Suprapubic skin (tissue), 4 donors: Measurements from ENCODE around the gene TMEM131L. TPM values are rescaled to one million over a fixed set of nuclear protein-coding genes. Genes with fewer than 3 reads are reported as not detected.
A peak's percentile ranks its signal among the peaks of the same experiment; 100 is the strongest.
"Not testable (repeated sequence)": the region's sequence is repeated elsewhere in the genome, so short reads cannot be mapped to it uniquely, and the experiment has no call there.

ENCODE experiments used
- DNase-seq, 2 donors: peaks; one replicate each; pipeline ENCODE4 v3.0.0-alpha.2; 2019; ENCODE audit warnings: low spot score in 2 of 2
- H3K27ac ChIP-seq: fragments of 200-600 bp; sonication (generic); one replicate; pipeline ENCODE4 v1.5.1; 2019
- H3K27me3 ChIP-seq: fragments of 200-600 bp; sonication (generic); one replicate; pipeline ENCODE4 v1.5.1; 2019
- H3K36me3 ChIP-seq: fragments of 200-600 bp; sonication (generic); one replicate; pipeline ENCODE4 v1.5.1; 2019
- H3K4me1 ChIP-seq: fragments of 200-600 bp; sonication (generic); one replicate; pipeline ENCODE4 v1.5.1; 2019
- H3K4me3 ChIP-seq: fragments of 200-600 bp; sonication (generic); one replicate; pipeline ENCODE4 v1.5.1; 2019; ENCODE audit warnings: mild to moderate bottlenecking
- H3K9me3 ChIP-seq: fragments of 200-600 bp; sonication (generic); one replicate; pipeline ENCODE4 v1.5.1; 2019
- CTCF ChIP-seq, 2 donors: fragments of 200-600 bp in 1 of 2; fragments of 450-650 bp in 1 of 2; sonication (generic) in 1 of 2; IDR thresholded peaks; one replicate each; pipeline ENCODE4 v1.5.1; 2016 to 2019; ENCODE audit warnings: antibody characterized with exemption in 2 of 2, mild to moderate bottlenecking in 1 of 2, moderate library complexity in 1 of 2
- EP300 ChIP-seq: sonication (generic); formaldehyde crosslinking; IDR thresholded peaks from one replicate; pipeline ENCODE4 v1.6.1; 2017; ENCODE audit warnings: antibody characterized with exemption
- POLR2A ChIP-seq, 2 donors: fragments of 450-650 bp; IDR thresholded peaks; one replicate each; pipeline ENCODE4 v1.6.1; 2017; ENCODE audit warnings: antibody characterized with exemption in 2 of 2, mild to moderate bottlenecking in 2 of 2, moderate library complexity in 2 of 2
- POLR2AphosphoS5 ChIP-seq, 3 donors: sonication (generic); formaldehyde crosslinking; IDR thresholded peaks; one replicate each; pipeline ENCODE4 v1.6.1; 2017; ENCODE audit warnings: antibody characterized with exemption in 3 of 3
- WGBS: methylation state at CpG from one replicate; pipeline ENCODE4 v1.1.5; 2018; 5-methylcytosine and 5-hydroxymethylcytosine counted together
- total RNA-seq, 4 donors: library from RNA; depleted of rRNA; stranded (reverse); fragments of >200 nt; gene quantifications; one replicate each; pipeline ENCODE4 v1.1.0, GENCODE V29; 2016

The TMEM131L gene
- total RNA-seq, 4 donors from 2014 or later = 13.5 to 25.0 (median 17.2) TPM

- WGBS = 62% methylated on average over 1 of the region's 1 CpG
- Histone ChIP-seq H3K4me1 (peaks cover 45% of the 10 kb centered on the region), H3K27me3 (no peaks in the 10 kb centered on the region), H3K4me3 (peak overlapping the region; percentile 95), H3K36me3 (no peaks in the 10 kb centered on the region), H3K27ac (no peak overlapping the region), H3K9me3 (no peaks in the 10 kb centered on the region)
- no peak for DNase-seq
- no peak for TF ChIP-seq POLR2A (IDR thresholded peaks at IDR 0.05)
- TF ChIP-seq EP300 = no peak
- TF ChIP-seq POLR2AphosphoS5 (IDR thresholded peaks at IDR 0.05) = no peak
- TF ChIP-seq CTCF (IDR thresholded peaks at IDR 0.05) = no peak
Observed at GRCh38 chr4:153468587-153468986, 2.4 kb downstream of the TMEM131L start.

GRCh38 chr4:153469031-153469430 lies 2.9 kb downstream of the TMEM131L start:
- Histone ChIP-seq H3K4me3 (no peak overlapping the region), H3K36me3 (peaks cover 3% of the 10 kb centered on the region), H3K27me3 (no peaks in the 10 kb centered on the region), H3K27ac (no peak overlapping the region), H3K4me1 (peaks cover 45% of the 10 kb centered on the region), H3K9me3 (no peaks in the 10 kb centered on the region)
- 51% methylated on average over 2 of the region's 2 CpGs for WGBS
- no peak for TF ChIP-seq CTCF (IDR thresholded peaks at IDR 0.05)
- no peak for TF ChIP-seq EP300
- TF ChIP-seq POLR2AphosphoS5 (IDR thresholded peaks at IDR 0.05) = no peak
- no peak for DNase-seq

- H3K27ac ChIP-seq, H3K27me3 ChIP-seq, H3K4me3 ChIP-seq, DNase-seq, H3K9me3 ChIP-seq: not testable (repeated sequence)
- H3K36me3 ChIP-seq = peaks cover 11% of the 10 kb centered on the region
- H3K4me1 ChIP-seq = peaks cover 27% of the 10 kb centered on the region
- 84% methylated on average over 9 of the region's 9 CpGs for WGBS
Observed at GRCh38 chr4:153471071-153471697, 5.0 kb downstream of the TMEM131L start.

- no peak for DNase-seq
- WGBS = 56% methylated on average over 5 of the region's 5 CpGs
- Histone ChIP-seq H3K9me3 (no peaks in the 10 kb centered on the region), H3K27ac (no peak overlapping the region), H3K4me1 (peaks cover 27% of the 10 kb centered on the region), H3K27me3 (no peaks in the 10 kb centered on the region), H3K4me3 (no peak overlapping the region), H3K36me3 (peaks cover 11% of the 10 kb centered on the region)
- TF ChIP-seq POLR2A (IDR thresholded peaks at IDR 0.05) (no peak), POLR2AphosphoS5 (IDR thresholded peaks at IDR 0.05) (no peak), CTCF (IDR thresholded peaks at IDR 0.05) (no peak), EP300 (no peak)
Observed at GRCh38 chr4:153471698-153472093, 5.5 kb downstream of the TMEM131L start.

- no peaks in the 10 kb centered on the region for H3K27me3 ChIP-seq
- peaks cover 11% of the 10 kb centered on the region for H3K36me3 ChIP-seq
- no peak for DNase-seq
- H3K4me1 ChIP-seq = peaks cover 26% of the 10 kb centered on the region
- H3K27ac ChIP-seq = no peak overlapping the region
- H3K4me3 ChIP-seq = no peak overlapping the region
- 93% methylated on average over 5 of the region's 5 CpGs for WGBS
- H3K9me3 ChIP-seq = no peaks in the 10 kb centered on the region
- TF ChIP-seq POLR2AphosphoS5 (IDR thresholded peaks at IDR 0.05) (no peak), EP300 (no peak), CTCF (IDR thresholded peaks at IDR 0.05) (no peak), POLR2A (IDR thresholded peaks at IDR 0.05) (no peak)
Observed at GRCh38 chr4:153472122-153473037, 6.2 kb downstream of the TMEM131L start.
